Neuronal stem cell (in vitro differentiated cells): ENCODE results near the gene FAM114A1.

ENCODE experiments used
- DNase-seq: peaks from one replicate; pipeline ENCODE4 v3.0.0-alpha.2; 2013; ENCODE audit warnings: low spot score
- H2AFZ ChIP-seq: one replicate; pipeline ENCODE4 v1.6.1; 2013; ENCODE audit warnings: mild to moderate bottlenecking, low read length, inconsistent platforms
- H2AK5ac ChIP-seq: 2 replicates; pipeline ENCODE4 v1.6.1; 2013; ENCODE audit warnings: low read depth, mild to moderate bottlenecking, inconsistent platforms, low read length, moderate library complexity, mixed read lengths
- H2BK120ac ChIP-seq: 2 replicates; pipeline ENCODE4 v1.6.1; 2013; ENCODE audit warnings: low read depth, mild to moderate bottlenecking, inconsistent platforms, low read length, moderate library complexity, mixed read lengths
- H2BK12ac ChIP-seq: one replicate; pipeline ENCODE4 v1.6.1; 2013; ENCODE audit warnings: low read length, inconsistent platforms
- H2BK15ac ChIP-seq: 2 replicates; pipeline ENCODE4 v1.6.1; 2013; ENCODE audit warnings: mild to moderate bottlenecking, low read length, inconsistent platforms, mixed read lengths
- H2BK5ac ChIP-seq: one replicate; pipeline ENCODE4 v1.6.1; 2013; ENCODE audit warnings: inconsistent platforms, mild to moderate bottlenecking, low read length, moderate library complexity
- H3K14ac ChIP-seq: one replicate; pipeline ENCODE4 v1.6.1; 2013; ENCODE audit warnings: low read length, inconsistent platforms
- H3K18ac ChIP-seq: 2 replicates; pipeline ENCODE4 v1.6.1; 2013; ENCODE audit warnings: low read length, inconsistent platforms
- H3K23ac ChIP-seq: 2 replicates; pipeline ENCODE4 v1.6.1; 2013; ENCODE audit warnings: low read depth, mild to moderate bottlenecking, mixed read lengths, low read length, inconsistent platforms; ENCODE audit not compliant: poor library complexity
- H3K27ac ChIP-seq: replicated peaks from 3 replicates; pipeline ENCODE4 v1.5.1; 2013; ENCODE audit warnings: low read length, inconsistent platforms
- H3K27me3 ChIP-seq, 3 experiments: 2 replicates each; pipeline ENCODE4 v1.6.1; 2013; ENCODE audit warnings: low read length in 3 of 3, mild to moderate bottlenecking in 2 of 3, inconsistent platforms in 1 of 3, low read depth in 1 of 3, mixed read lengths in 1 of 3, moderate library complexity in 1 of 3; ENCODE audit not compliant: control insufficient read depth in 3 of 3, insufficient read depth in 3 of 3
- H3K36me3 ChIP-seq, 2 donors: replicated peaks in 1 of 2; 2 replicates each; pipeline ENCODE4 v1.6.1; 2013; ENCODE audit warnings: low read length in 2 of 2; ENCODE audit not compliant: control insufficient read depth in 2 of 2, insufficient read depth in 2 of 2
- H3K4ac ChIP-seq: 2 replicates; pipeline ENCODE4 v1.6.1; 2013; ENCODE audit warnings: inconsistent platforms, mild to moderate bottlenecking, low read length, moderate library complexity
- H3K4me1 ChIP-seq, 2 donors: 1 replicate in 1 of 2; 2 replicates in 1 of 2; pipeline ENCODE4 v1.6.1; 2013; ENCODE audit warnings: low read length in 2 of 2, low read depth in 1 of 2; ENCODE audit not compliant: control insufficient read depth in 2 of 2, insufficient read depth in 1 of 2
- H3K4me2 ChIP-seq: one replicate; pipeline ENCODE4 v1.6.1; 2013; ENCODE audit warnings: mild to moderate bottlenecking, low read length, inconsistent platforms; ENCODE audit not compliant: insufficient read depth, poor library complexity, severe bottlenecking
- H3K4me3 ChIP-seq, 2 donors: 2 replicates each; pipeline ENCODE4 v1.5.1; 2013; ENCODE audit warnings: low read length in 2 of 2, mild to moderate bottlenecking in 2 of 2, inconsistent platforms in 1 of 2, moderate library complexity in 1 of 2
- H3K79me1 ChIP-seq: one replicate; pipeline ENCODE4 v1.6.1; 2013; ENCODE audit warnings: low read depth, mild to moderate bottlenecking, inconsistent platforms, low read length, moderate library complexity
- H3K9ac ChIP-seq: one replicate; pipeline ENCODE4 v1.6.1; 2013; ENCODE audit warnings: mild to moderate bottlenecking, low read depth, low read length, inconsistent platforms; ENCODE audit not compliant: poor library complexity
- H3K9me3 ChIP-seq, 2 donors: replicated peaks in 1 of 2; 2 replicates each; pipeline versions ENCODE3 to v1.6.1; 2013; ENCODE audit warnings: low read length in 2 of 2, mild to moderate bottlenecking in 2 of 2, inconsistent platforms in 1 of 2, low read depth in 1 of 2, mixed read lengths in 1 of 2, moderate library complexity in 1 of 2; ENCODE audit not compliant: control insufficient read depth in 2 of 2, insufficient read depth in 1 of 2
- H4K8ac ChIP-seq: one replicate; pipeline ENCODE4 v1.6.1; 2013; ENCODE audit warnings: low read depth, mild to moderate bottlenecking, inconsistent platforms, low read length, moderate library complexity
- H4K91ac ChIP-seq: one replicate; pipeline ENCODE4 v1.6.1; 2013; ENCODE audit warnings: low read length, low read depth, mild to moderate bottlenecking, inconsistent platforms; ENCODE audit not compliant: poor library complexity
- WGBS, 2 donors: extraction: QIAGEN DNeasy Blood & Tissue Kit; methylation state at CpG; one replicate each; pipeline ENCODE4 v1.1.7; 2013; ENCODE audit warnings: missing lambda C conversion rate in 2 of 2, mixed read lengths in 1 of 2; ENCODE audit not compliant: insufficient read length in 2 of 2, insufficient replicate concordance in 1 of 2; ENCODE audit errors: extremely low coverage in 2 of 2; 5-methylcytosine and 5-hydroxymethylcytosine counted together

Gene FAM114A1

DNA sequence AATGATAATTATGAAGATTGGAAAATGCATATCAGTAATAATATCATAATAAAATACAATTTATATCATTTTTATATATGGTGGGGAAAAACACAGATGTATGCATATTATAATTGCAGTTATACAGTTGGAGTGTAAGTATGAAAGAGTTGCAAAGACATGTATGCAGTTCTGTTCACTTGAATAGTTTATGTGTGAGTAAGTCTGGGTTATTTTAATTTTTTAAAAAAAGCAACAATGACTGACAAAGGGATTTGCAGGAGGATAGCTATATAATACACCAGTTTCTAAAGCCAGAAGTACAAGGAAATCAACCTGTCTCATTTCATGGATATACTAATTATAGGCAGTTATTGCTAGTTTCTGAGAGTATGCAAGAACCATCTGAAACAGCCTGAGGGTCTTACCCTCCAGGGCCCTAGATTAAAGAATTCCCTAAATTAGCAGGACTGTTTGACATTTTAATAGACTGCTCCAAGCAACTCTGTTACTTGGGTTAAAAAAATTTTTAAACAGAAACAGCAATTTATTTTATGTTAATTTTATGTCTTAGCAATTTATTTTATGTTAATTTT, 40.2 kb downstream of the FAM114A1 start:
- Histone ChIP-seq H3K79me1 (no peaks in the 10 kb centered on the region), H3K23ac (no peak overlapping the region), H3K27ac (no peak overlapping the region), H2BK15ac (no peak overlapping the region), H4K91ac (no peak overlapping the region), H3K9me3 (no peaks in the 10 kb centered on the region), H3K9ac (no peak overlapping the region), H2AK5ac (no peak overlapping the region), H3K27me3 (no peaks in the 10 kb centered on the region), H4K8ac (no peak overlapping the region), H3K4me2 (no peak overlapping the region), H3K4me3 (no peak overlapping the region), H3K4me1 (peaks cover 0 to 4% of the 10 kb centered on the region in 2 donors), H3K18ac (no peak overlapping the region), H2BK5ac (no peak overlapping the region), H2BK12ac (no peak overlapping the region), H3K14ac (no peak overlapping the region), H3K36me3 (no peaks in the 10 kb centered on the region), H2BK120ac (no peak overlapping the region), H3K4ac (no peak overlapping the region), H2AFZ (no peak overlapping the region)
- no peak for DNase-seq

DNA sequence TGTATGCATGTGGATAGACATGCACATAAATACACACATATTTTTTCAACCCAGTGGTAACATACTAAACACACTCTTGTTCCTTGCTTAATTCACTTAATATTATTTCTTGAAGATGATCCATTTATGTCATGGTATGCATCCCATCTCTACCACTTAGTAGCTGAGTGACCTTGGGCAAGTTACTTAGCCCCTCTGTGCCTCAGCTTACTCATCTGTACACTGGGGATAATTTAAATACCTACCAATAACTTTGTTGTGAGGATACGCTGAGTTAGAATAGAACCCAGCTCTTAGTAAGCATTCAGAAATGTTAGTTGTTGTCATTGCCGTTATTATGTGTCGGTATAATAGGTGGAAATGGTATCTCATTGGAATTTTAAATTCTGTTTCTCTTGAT, 41.4 kb downstream of the FAM114A1 start:
- Histone ChIP-seq H3K4ac (no peak overlapping the region), H3K23ac (no peak overlapping the region), H2AFZ (no peak overlapping the region), H2BK15ac (no peak overlapping the region), H2AK5ac (no peak overlapping the region), H3K4me3 (no peak overlapping the region), H3K14ac (no peak overlapping the region), H2BK12ac (no peak overlapping the region), H4K91ac (no peak overlapping the region), H3K9me3 (no peaks in the 10 kb centered on the region), H2BK120ac (no peak overlapping the region), H3K27me3 (no peaks in the 10 kb centered on the region), H3K27ac (no peak overlapping the region), H3K4me2 (no peak overlapping the region), H3K4me1 (peaks cover 0 to 4% of the 10 kb centered on the region in 2 donors), H2BK5ac (no peak overlapping the region), H3K18ac (no peak overlapping the region), H4K8ac (no peak overlapping the region), H3K9ac (no peak overlapping the region), H3K36me3 (no peaks in the 10 kb centered on the region), H3K79me1 (no peaks in the 10 kb centered on the region)
- no peak for DNase-seq
- WGBS, 2 donors: no CpG with 5 or more reads among the region's 3 CpGs

DNA sequence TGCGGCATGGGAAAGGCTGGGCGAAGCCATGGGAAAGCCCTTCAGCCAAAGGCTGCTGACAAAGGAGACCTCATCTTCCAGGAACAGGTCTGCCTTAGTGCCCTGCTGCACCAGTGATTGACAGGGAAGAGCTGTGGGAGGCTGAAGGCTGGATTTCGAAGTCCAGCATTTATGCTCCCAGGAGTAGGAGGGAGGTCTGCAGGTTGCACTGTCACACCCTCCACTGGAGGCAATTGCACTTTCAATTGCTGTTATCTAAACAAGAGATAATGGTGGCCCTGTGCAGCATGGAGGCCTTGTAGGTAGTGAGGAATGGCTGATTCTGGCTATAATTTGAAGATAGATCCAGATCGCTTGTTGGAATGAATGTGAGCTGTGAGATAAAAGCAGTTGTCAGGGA, 43.7 kb downstream of the FAM114A1 start:
- no peak overlapping the region for H3K27ac ChIP-seq
- no peak overlapping the region for H4K8ac ChIP-seq
- no peaks in the 10 kb centered on the region for H3K79me1 ChIP-seq
- DNase-seq: no peak
- H3K4me3 ChIP-seq: no peak overlapping the region
- no peak overlapping the region for H3K23ac ChIP-seq
- H3K4ac ChIP-seq: no peak overlapping the region
- H3K4me2 ChIP-seq: no peak overlapping the region
- no peak overlapping the region for H2BK5ac ChIP-seq
- no peak overlapping the region for H2AFZ ChIP-seq
- H4K91ac ChIP-seq: no peak overlapping the region
- no peak overlapping the region for H2AK5ac ChIP-seq
- H3K27me3 ChIP-seq: no peaks in the 10 kb centered on the region
- H3K4me1 ChIP-seq: peaks cover 0 to 4% of the 10 kb centered on the region in 2 donors
- H2BK15ac ChIP-seq: no peak overlapping the region
- WGBS, 2 donors: no CpG with 5 or more reads among the region's 4 CpGs
- H3K9me3 ChIP-seq: no peaks in the 10 kb centered on the region
- H2BK12ac ChIP-seq: no peak overlapping the region
- H3K14ac ChIP-seq: no peak overlapping the region
- no peak overlapping the region for H3K18ac ChIP-seq
- H2BK120ac ChIP-seq: no peak overlapping the region
- no peaks in the 10 kb centered on the region for H3K36me3 ChIP-seq
- no peak overlapping the region for H3K9ac ChIP-seq

DNA sequence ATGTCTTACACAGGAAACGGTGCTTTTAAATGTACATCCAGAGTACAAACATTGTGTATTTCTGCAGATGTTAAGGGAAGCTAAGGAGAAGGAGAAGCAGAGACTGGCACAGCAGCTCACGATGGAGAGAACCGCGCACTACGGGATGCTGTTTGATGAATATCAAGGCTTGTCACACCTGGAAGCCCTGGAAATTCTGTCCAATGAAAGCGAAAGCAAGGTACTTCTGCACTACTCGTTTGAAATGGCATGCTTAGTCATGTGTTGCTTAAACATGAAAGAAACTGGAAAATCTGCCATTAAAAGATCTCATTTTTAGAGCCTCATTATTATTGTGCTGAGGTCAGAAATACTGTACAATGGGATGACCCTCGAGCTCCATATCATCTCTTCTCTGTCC, 47.2 kb downstream of the FAM114A1 start:
- no peak overlapping the region for H2AK5ac ChIP-seq

More for the DNA sequence above, 47.2 kb downstream of the FAM114A1 start:
- Histone ChIP-seq H3K4ac (no peak overlapping the region), H3K4me3 (no peak overlapping the region), H3K9me3 (no peaks in the 10 kb centered on the region), H3K4me2 (no peak overlapping the region), H3K23ac (no peak overlapping the region), H3K4me1 (peaks cover 0 to 4% of the 10 kb centered on the region in 2 donors), H3K14ac (no peak overlapping the region), H4K91ac (no peak overlapping the region), H2BK5ac (no peak overlapping the region), H3K27me3 (no peaks in the 10 kb centered on the region), H3K36me3 (no peaks in the 10 kb centered on the region), H2BK12ac (no peak overlapping the region), H2BK15ac (no peak overlapping the region), H3K18ac (no peak overlapping the region), H2AFZ (no peak overlapping the region), H3K79me1 (no peaks in the 10 kb centered on the region), H3K9ac (no peak overlapping the region), H2BK120ac (no peak overlapping the region), H4K8ac (no peak overlapping the region), H3K27ac (no peak overlapping the region)
- no CpG with 5 or more reads among the region's 8 CpGs for WGBS, 2 donors
- no peak for DNase-seq
